Activated naive CD8-positive, alpha-beta T cell (primary cell): Measurements from ENCODE around the gene KCTD17.

Experiments
- H3K27ac Mint-ChIP-seq: one replicate; pipeline ENCODE4 v1.8.0; 2021; ENCODE audit warnings: mixed read lengths
- H3K27me3 Mint-ChIP-seq: one replicate; pipeline ENCODE4 v1.8.0; 2021; ENCODE audit warnings: mixed read lengths
- H3K36me3 Mint-ChIP-seq: one replicate; pipeline ENCODE4 v1.8.0; 2021; ENCODE audit warnings: mixed read lengths
- H3K4me1 Mint-ChIP-seq: one replicate; pipeline ENCODE4 v1.8.0; 2021; ENCODE audit warnings: low read depth, mixed read lengths
- H3K4me3 Mint-ChIP-seq: one replicate; pipeline ENCODE4 v1.8.0; 2021; ENCODE audit warnings: mild to moderate bottlenecking, mixed read lengths
- H3K9me3 Mint-ChIP-seq: one replicate; pipeline ENCODE4 v1.8.0; 2021; ENCODE audit warnings: low read depth, mixed read lengths

Gene KCTD17

DNA sequence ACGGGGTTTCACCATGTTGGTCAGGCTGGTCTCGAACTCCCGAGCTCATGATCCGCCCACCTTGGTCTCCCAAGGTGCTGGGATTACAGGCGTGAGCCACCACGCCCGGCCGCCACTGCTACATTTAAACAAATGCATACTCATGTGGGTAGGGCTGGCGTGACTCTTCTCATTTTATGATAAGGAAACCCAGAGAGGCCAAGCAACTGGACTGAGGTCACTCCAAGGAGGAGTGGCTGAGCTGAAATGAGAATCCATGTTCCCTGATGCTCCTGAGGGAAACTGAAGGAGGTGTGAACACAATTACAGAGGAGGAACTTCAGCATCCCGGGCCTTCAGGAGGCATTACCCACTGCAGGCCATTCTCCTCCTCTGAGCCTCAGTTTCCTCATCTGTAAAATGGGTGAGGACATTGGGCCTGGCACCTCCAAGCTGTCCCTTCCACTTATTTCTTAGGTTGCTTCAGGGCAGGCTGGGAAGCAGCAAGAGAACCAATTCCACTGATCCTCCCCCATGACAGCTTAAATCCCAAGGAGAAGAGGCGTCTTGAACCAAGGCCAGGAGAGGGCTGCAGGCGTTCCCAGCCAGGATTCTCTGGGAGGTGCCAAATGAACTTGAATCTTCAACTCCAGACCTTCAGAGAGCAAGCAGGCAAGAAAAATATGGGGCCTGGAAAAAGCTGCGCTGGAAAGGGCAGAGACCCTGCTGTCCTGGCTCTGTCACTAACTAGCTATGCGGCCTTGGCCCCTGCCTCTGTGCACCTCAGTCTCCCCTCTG is 35.2 kb upstream of the KCTD17 start:
- Mint-ChIP-seq H3K27me3 (peaks cover 6% of the 10 kb centered on the region), H3K4me1 (peaks cover 2% of the 10 kb centered on the region), H3K9me3 (no peaks in the 10 kb centered on the region), H3K4me3 (no peak overlapping the region), H3K27ac (no peak overlapping the region), H3K36me3 (no peaks in the 10 kb centered on the region)

DNA sequence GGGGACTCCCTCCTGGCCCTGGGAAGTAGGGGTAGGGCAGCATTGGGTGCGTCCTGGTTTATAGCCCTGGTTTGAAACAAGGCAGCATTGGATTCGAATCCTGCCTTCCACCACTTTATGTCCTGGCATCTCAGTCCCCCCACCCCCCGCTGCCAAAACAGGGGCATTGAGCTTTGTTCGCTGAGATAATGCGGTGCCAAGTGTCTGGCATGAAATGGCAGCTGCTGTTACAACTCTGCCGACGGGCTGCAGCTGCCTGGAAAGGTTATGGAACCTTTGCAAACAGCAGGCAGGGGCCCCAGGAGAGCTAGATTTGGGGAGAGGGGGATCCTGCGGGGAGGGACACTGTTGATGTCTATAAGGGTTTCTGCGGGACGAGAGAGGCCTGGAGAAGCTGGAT is 34.2 kb upstream of the KCTD17 start:
- Mint-ChIP-seq H3K36me3 (no peaks in the 10 kb centered on the region), H3K9me3 (no peaks in the 10 kb centered on the region), H3K27ac (no peak overlapping the region), H3K4me3 (no peak overlapping the region), H3K27me3 (peaks cover 7% of the 10 kb centered on the region), H3K4me1 (peaks cover 2% of the 10 kb centered on the region)

DNA sequence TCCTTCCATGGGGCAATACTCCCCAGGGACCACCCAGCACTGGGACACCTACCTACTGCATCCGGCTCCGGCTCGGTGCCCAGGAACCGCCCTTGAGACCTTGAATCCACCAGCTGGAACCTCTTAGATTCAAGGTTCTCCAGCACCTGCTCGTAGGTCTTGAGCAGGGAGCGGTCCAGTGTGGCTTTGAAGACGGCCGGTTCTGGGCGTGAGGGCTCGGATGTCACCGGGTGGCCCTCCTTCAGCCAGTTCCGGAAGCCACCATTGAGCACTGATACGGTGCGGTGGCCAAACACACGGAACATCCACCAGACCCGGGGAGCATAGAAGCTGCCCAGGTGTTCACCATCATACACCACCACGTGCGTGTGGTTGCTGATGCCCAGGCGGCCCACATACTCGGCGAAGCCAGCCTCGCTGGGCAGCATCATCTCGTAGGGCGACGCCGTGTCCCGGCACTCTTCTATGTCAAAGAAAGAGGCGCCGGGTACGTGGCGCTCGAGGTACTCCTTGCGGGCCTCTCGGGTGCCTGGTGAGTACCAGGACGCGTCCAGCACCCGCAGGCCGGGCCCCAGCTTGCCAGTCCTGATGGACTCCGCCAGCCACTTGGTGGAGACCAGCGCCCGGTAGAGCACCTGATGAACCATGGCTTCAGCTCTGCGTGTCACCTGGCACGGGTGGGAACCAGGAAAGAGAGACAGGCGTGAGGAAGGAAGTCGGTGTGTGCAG is 33.3 kb upstream of the KCTD17 start:
- no peaks in the 10 kb centered on the region for H3K9me3 Mint-ChIP-seq
- H3K4me1 Mint-ChIP-seq: peaks cover 2% of the 10 kb centered on the region
- no peak overlapping the region for H3K27ac Mint-ChIP-seq
- peaks cover 7% of the 10 kb centered on the region for H3K27me3 Mint-ChIP-seq
- peak overlapping the region; percentile 77 for H3K4me3 Mint-ChIP-seq
- no peaks in the 10 kb centered on the region for H3K36me3 Mint-ChIP-seq

DNA sequence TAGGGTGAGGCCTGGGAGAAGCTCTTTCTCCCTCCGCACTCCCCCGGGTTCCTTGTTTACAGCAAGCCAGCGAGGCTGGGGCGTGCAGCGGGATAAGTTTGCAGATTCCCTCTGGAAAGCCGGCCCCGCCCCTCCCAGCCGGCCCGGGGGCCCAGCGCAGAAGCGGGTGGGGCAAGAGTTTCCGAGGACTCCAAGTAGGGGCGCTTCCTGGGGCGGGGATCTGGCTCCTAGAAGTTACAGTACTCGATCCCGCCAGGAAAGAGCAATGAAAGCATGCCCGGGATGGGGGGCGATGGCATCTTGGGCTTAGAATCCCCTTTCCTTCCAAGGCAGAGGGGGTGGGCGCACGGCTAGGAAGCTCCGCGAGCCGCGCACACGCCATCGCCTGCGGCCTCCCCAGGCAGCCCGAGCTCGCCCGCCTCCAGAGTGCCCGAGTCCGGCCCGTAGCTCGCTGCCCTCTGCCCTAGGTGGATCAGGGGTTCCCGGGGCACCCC is 32.7 kb upstream of the KCTD17 start:
- H3K36me3 Mint-ChIP-seq: no peaks in the 10 kb centered on the region
- peak overlapping the region; percentile 77 for H3K4me3 Mint-ChIP-seq
- H3K27ac Mint-ChIP-seq: no peak overlapping the region
- peaks cover 7% of the 10 kb centered on the region for H3K27me3 Mint-ChIP-seq
- H3K4me1 Mint-ChIP-seq: peaks cover 2% of the 10 kb centered on the region
- H3K9me3 Mint-ChIP-seq: no peaks in the 10 kb centered on the region

DNA sequence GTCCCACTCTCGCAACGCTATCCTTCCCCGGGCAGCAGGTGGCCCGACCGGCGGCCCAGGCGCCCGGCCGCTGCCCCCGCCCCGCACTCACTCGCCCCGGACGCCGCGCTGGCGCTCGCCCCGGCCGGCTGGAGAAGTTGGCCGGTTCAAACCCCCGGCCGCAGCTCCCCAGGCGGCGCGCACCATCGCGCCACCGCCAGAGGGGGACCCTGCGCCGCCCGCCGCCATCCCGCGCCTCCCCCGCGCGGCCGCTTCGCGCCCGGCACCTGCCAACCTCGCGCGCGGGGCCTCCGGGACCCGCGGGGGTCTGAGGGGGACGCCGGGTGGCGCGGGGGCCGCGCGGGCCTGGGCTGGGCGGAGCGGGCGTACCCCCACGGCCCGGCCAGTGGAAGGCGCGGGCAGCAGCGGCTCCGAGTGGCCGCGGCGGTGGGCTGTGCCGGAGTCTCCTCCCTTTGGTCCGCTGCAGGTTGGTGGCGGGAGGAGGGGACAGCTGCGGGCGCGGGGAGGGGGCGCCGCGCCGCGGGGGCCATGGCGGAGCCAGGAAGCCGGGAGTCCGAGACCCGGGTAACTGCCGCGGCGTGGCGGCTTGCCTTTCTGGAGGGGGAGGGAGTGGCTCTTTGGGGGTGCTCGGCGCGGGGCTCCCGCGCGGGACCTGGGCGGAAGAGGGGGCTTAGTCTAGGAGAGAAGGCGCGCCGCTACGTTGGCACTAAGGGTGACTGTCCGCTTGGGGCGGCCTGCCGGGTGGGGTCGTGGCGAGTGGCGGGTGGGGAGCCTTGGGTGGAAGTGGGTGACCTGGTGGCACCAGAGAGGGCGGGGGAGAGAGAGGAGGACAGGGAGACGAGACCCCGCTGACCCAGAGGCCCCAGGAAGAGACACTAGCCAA is 32.0 kb upstream of the KCTD17 start, which contains the start of the genes MPST and TST:
Gene MPST, plus strand, starts transcription at position 434 of the 883 bp plus-strand sequence. Its CDS starts 95 bp downstream, at position 529.
Gene TST, minus strand, starts transcription at position 139 of the 883 bp plus-strand sequence. CDS start 715 bp downstream, outside the sequence.
- H3K27me3 Mint-ChIP-seq: peaks cover 7% of the 10 kb centered on the region
- no peaks in the 10 kb centered on the region for H3K9me3 Mint-ChIP-seq
- H3K36me3 Mint-ChIP-seq: no peaks in the 10 kb centered on the region
- H3K4me1 Mint-ChIP-seq: peaks cover 2% of the 10 kb centered on the region
- H3K27ac Mint-ChIP-seq: peak within 1 kb of the TSS; percentile 46
- H3K4me3 Mint-ChIP-seq: peak within 1 kb of the TSS; percentile 82

DNA sequence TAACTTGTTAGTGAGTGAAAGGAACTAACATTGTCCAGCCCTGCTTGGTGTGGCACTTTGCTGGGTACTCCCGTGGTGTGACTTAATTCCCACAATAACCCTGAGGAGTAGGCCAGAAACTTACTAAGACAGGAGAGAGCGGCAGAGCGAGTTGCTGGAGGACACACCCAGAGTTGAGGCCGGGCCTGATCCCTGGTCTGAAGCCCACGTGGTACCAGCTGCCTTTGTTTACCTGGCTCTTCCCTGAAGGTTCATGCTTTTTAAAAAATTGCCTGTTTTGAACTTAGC is 31.4 kb upstream of the KCTD17 start:
- H3K36me3 Mint-ChIP-seq: no peaks in the 10 kb centered on the region
- H3K27ac Mint-ChIP-seq: no peak overlapping the region
- no peaks in the 10 kb centered on the region for H3K9me3 Mint-ChIP-seq
- peaks cover 2% of the 10 kb centered on the region for H3K4me1 Mint-ChIP-seq
- H3K27me3 Mint-ChIP-seq: peaks cover 7% of the 10 kb centered on the region
- peak overlapping the region; percentile 82 for H3K4me3 Mint-ChIP-seq

DNA sequence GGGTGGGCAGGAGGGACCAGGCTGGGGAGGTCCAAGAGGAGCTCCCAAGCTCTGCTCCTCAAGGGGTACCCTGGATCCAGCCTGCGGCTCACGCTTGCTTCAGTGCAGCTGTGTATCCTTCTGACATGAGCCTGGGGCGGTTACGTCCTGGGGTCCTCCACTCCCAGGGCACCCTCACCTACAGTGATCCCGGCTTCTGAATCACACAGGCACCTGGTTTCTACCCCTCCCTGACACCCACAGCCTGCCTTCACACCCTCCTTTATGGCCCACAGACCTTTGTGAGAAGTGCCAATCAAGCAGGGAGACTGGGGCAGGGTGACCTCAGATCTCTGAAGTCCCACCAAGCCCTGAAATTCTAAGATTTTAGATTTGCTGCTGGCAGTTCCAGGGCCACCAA is 30.5 kb upstream of the KCTD17 start:
- Mint-ChIP-seq H3K9me3 (no peaks in the 10 kb centered on the region), H3K36me3 (no peaks in the 10 kb centered on the region), H3K27ac (no peak overlapping the region), H3K4me1 (peaks cover 2% of the 10 kb centered on the region), H3K27me3 (peaks cover 5% of the 10 kb centered on the region), H3K4me3 (no peak overlapping the region)

DNA sequence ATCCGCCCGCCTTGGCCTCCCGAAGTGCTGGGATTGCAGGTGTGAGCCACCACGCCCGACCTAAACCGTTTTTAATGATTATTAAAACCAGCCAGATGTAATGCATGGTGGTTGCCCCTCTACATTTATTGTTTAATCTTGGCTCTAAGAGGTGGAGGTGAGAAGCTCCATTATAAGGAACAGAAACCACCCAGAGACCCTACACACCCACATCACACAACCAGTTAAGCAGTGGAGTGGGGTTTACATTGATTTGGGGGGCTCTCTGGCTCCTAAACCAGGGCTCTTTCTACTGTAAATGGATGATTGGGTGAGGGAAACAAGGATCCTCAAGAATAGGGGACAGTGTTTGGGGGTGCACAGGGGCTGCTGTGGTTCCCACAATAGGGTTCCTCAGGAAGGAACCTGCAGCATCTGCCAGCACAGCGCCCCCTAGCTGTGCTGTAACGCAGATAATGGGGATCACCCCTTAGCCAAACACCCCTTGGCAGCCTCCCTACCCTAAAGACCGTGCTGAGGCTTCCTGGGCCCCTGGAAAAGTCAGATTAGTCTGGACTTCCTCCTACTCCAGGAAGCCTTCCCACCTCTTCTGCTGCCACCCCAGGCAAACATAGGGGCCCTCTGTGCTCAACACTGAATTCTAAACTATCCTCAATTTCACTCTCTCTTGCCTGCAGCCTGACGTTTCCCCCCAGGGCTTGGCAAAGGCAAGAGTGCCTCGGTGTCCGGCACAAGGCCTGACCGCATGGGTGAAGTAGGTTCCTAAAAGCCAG is 29.6 kb upstream of the KCTD17 start:
- Mint-ChIP-seq H3K4me3 (peak overlapping the region; percentile 65), H3K4me1 (peaks cover 2% of the 10 kb centered on the region), H3K27me3 (peaks cover 5% of the 10 kb centered on the region), H3K9me3 (no peaks in the 10 kb centered on the region), H3K36me3 (no peaks in the 10 kb centered on the region), H3K27ac (no peak overlapping the region)

DNA sequence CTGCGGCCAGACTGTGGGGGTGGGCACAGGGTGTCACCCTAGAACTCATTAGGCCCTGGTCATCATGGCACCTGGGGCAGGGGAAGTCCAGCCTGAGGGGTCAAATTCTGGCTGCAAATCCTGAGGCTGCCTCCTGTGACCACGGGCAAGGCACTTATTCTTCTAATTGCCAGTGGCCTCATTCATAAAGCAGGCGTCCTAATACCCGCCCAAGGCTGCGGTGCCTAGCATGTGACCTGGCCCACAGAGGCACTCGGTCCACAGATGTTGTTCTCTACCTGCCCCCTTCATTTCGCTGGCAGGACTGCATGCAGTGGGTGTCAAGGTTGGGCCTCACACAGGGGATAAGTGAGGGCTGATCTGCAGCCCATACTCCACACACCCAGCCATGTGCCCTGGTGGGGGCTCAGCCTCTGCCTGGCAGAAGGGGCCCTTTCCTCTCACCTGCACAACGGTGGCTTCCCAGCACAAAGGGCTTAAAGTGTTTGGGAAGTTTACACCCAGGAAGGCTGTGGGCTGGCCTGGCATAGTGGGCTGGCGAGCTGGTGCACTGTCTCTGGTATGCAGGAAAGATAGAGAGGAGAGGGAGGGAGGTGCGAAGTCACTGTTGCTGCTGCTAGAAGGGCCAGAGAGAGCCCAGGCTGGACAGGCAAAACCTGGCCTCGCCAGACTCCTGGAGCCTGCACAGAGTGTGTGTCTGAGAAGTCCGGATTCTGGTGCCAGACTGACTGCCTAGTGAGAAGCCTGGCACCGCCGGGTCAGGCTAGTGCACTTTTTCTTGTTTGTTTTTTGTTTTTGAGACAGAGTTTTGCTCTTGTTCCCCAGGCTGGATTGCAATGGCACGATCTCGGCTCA is 28.8 kb upstream of the KCTD17 start:
- Mint-ChIP-seq H3K27me3 (peaks cover 5% of the 10 kb centered on the region), H3K36me3 (no peaks in the 10 kb centered on the region), H3K4me3 (no peak overlapping the region), H3K27ac (no peak overlapping the region), H3K9me3 (no peaks in the 10 kb centered on the region), H3K4me1 (peaks cover 2% of the 10 kb centered on the region)

DNA sequence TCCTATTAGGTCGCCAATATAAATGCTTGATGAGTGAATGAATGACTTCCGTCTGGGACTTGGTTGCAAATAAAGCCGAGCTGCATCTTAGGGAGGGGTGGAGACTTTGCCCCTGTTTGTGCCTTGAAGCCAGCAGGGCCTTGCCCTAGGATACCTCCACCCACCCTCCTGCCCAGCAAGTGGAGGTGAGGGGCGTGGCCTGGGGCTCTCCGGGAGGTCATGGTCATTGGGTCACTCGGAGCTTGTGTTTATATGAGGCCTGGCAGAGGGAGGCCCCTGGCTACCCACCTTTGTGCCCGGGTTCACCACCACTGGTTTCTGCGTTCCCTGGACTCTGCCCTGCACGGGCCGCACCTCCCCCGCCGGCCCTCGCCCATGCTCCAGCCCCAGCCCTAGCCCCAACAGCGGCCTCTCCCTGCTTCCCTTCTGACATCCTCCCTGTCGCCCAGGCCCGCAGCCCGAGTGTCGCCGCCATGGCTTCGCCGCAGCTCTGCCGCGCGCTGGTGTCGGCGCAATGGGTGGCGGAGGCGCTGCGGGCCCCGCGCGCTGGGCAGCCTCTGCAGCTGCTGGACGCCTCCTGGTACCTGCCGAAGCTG is 27.7 kb upstream of the KCTD17 start:
- Mint-ChIP-seq H3K4me1 (peaks cover 2% of the 10 kb centered on the region), H3K27me3 (peaks cover 5% of the 10 kb centered on the region), H3K27ac (no peak overlapping the region), H3K9me3 (no peaks in the 10 kb centered on the region), H3K4me3 (no peak overlapping the region), H3K36me3 (no peaks in the 10 kb centered on the region)

DNA sequence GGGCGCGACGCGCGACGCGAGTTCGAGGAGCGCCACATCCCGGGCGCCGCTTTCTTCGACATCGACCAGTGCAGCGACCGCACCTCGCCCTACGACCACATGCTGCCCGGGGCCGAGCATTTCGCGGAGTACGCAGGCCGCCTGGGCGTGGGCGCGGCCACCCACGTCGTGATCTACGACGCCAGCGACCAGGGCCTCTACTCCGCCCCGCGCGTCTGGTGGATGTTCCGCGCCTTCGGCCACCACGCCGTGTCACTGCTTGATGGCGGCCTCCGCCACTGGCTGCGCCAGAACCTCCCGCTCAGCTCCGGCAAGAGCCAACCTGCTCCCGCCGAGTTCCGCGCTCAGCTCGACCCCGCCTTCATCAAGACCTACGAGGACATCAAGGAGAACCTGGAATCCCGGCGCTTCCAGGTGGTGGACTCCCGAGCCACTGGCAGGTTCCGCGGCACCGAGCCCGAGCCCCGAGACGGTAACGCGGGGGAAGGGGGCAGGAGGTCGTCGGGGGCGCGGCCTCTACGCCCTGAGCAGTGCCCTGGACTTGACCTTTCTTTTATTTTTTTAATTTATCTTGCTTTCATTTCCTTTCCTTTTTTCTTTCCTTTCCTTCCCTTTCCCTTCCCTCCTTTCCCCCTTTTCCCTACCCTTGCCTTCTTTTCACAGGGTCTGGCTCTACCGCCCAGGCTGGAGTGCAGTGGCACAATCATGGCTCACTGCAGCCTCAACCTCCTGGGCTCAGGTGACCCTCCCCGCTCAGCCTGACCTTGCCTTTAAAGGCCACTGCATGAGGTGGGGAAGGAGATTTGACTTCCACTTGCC is 27.0 kb upstream of the KCTD17 start:
- H3K27me3 Mint-ChIP-seq: peaks cover 5% of the 10 kb centered on the region
- no peak overlapping the region for H3K27ac Mint-ChIP-seq
- H3K36me3 Mint-ChIP-seq: no peaks in the 10 kb centered on the region
- no peaks in the 10 kb centered on the region for H3K9me3 Mint-ChIP-seq
- H3K4me3 Mint-ChIP-seq: no peak overlapping the region
- H3K4me1 Mint-ChIP-seq: peaks cover 2% of the 10 kb centered on the region

DNA sequence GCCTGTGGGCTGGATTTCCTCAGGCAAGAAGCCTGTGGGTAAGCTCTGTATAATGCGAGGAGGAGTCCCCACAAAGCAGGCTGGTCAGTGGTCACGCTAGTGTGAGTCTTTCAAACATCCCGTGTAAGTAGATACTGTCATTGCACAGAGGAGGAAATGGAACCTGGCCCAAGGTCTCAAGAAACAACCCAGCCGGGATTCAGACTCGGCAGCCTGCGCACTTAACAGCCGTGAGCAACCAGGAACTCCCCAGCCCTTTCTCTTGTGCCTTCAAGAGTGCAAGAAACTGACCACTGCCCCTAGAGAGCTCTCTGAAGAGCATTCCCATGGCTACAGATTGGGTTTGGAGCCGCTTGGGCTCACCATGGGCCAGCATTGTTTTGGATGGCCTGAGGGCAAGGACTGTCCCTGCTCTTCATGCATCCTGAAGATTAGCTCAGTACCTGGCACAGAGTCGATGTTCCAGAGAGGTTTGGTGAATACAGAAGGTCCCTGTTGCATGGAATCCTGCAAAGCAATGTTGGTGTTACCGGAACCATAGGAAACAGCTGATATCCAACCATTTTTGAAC is 26.0 kb upstream of the KCTD17 start:
- Mint-ChIP-seq H3K4me3 (no peak overlapping the region), H3K36me3 (no peaks in the 10 kb centered on the region)

More for the DNA sequence above, 26.0 kb upstream of the KCTD17 start:
- Mint-ChIP-seq H3K27ac (no peak overlapping the region), H3K4me1 (no peaks in the 10 kb centered on the region), H3K9me3 (no peaks in the 10 kb centered on the region), H3K27me3 (peaks cover 3% of the 10 kb centered on the region)
